MM.1S (cell line): ENCODE measurements around the gene ADAMTS15.

Source experiments
- DNase-seq: peaks from one replicate; pipeline ENCODE4 v3.0.0-alpha.2; 2015
- H2AFZ ChIP-seq: fragments of 300-600 bp; sonication (generic); 2 replicates; pipeline ENCODE4 v1.6.0; 2016; ENCODE audit warnings: antibody characterized with exemption, low read length
- H3F3A ChIP-seq: fragments of 300-600 bp; sonication (generic); 2 replicates; pipeline ENCODE4 v1.6.1; 2016; ENCODE audit warnings: mild to moderate bottlenecking, antibody characterized with exemption, low read length, moderate library complexity, mixed read lengths; ENCODE audit not compliant: insufficient read depth
- H3K27ac ChIP-seq: fragments of 300-600 bp; sonication (generic); 2 replicates; pipeline ENCODE4 v1.5.1; 2016; ENCODE audit warnings: mild to moderate bottlenecking, low read length
- H3K27me3 ChIP-seq: fragments of 300-600 bp; sonication (generic); replicated peaks from 2 replicates; pipeline ENCODE4 v1.6.0; 2016; ENCODE audit warnings: low read length; ENCODE audit not compliant: insufficient read depth
- H3K36me3 ChIP-seq: fragments of 300-600 bp; sonication (generic); replicated peaks from 2 replicates; pipeline ENCODE4 v1.6.1; 2016; ENCODE audit warnings: mild to moderate bottlenecking, low read length, mixed read lengths; ENCODE audit not compliant: insufficient read depth
- H3K4me1 ChIP-seq: fragments of 300-600 bp; sonication (generic); 2 replicates; pipeline ENCODE4 v1.6.1; 2016; ENCODE audit warnings: low read length, mixed read lengths
- H3K4me2 ChIP-seq: fragments of 300-600 bp; sonication (generic); 2 replicates; pipeline ENCODE4 v1.6.0; 2016; ENCODE audit warnings: low read depth, low read length
- H3K4me3 ChIP-seq: fragments of 300-600 bp; sonication (generic); 2 replicates; pipeline ENCODE4 v1.5.1; 2016; ENCODE audit warnings: low read length, mixed read lengths
- H3K79me2 ChIP-seq: fragments of 300-600 bp; sonication (generic); 2 replicates; pipeline ENCODE4 v1.6.1; 2016; ENCODE audit warnings: mixed run types, low read length, mixed read lengths
- H3K9ac ChIP-seq: fragments of 300-600 bp; sonication (generic); 2 replicates; pipeline ENCODE4 v1.6.1; 2016; ENCODE audit warnings: low read length, mixed read lengths
- H3K9me2 ChIP-seq: fragments of 300-600 bp; sonication (generic); replicated peaks from 2 replicates; pipeline ENCODE4 v1.6.1; 2016; ENCODE audit warnings: mild to moderate bottlenecking, low read length, mixed read lengths; ENCODE audit not compliant: insufficient read depth
- H3K9me3 ChIP-seq: fragments of 300-600 bp; sonication (generic); replicated peaks from 2 replicates; pipeline ENCODE4 v1.6.1; 2016; ENCODE audit warnings: mild to moderate bottlenecking, low read length, mixed read lengths; ENCODE audit not compliant: insufficient read depth
- H4K20me1 ChIP-seq: fragments of 300-600 bp; sonication (generic); 2 replicates; pipeline ENCODE4 v1.6.1; 2016; ENCODE audit warnings: mild to moderate bottlenecking, low read length, moderate library complexity, mixed read lengths; ENCODE audit not compliant: insufficient read depth
- EZH2 ChIP-seq: fragments of 300-600 bp; sonication (generic); optimal IDR thresholded peaks from 2 replicates; pipeline ENCODE3; 2017; ENCODE audit warnings: low read depth, mild to moderate bottlenecking, antibody characterized with exemption, low read length, mixed read lengths
- EZH2phosphoT487 ChIP-seq: fragments of 300-600 bp; sonication (generic); IDR thresholded peaks from 2 replicates; pipeline ENCODE4 v1.6.1; 2018; ENCODE audit warnings: antibody characterized with exemption, low read length
- TF ChIP-seq, protein P1 (sequence below): fragments of 300-600 bp; sonication (generic); IDR thresholded peaks from 2 replicates; pipeline ENCODE4 v1.5.1; 2016; ENCODE audit warnings: antibody characterized with exemption, low read length, mixed read lengths

ADAMTS15 gene

DNA sequence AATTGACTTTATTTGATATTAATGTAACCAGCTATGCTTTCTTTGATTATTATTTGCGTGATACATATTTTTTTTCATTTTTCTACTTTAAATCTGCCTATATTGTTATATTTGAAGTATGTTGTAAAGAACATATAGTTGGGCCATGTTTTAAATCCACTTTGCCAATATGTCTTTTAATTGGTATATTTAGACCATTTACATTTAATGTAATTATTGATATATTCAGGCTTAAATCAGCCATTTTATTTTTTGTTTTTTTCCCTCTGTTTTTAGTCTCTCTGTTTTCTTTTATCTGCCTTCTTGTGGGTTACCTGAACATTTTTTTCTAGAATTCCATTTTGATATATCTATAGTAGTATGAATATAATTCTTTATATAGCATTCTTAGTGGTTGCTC, 55.9 kb downstream of the ADAMTS15 start:
- no peaks in the 10 kb centered on the region for H3K9me3 ChIP-seq
- TF ChIP-seq, protein P1, sequence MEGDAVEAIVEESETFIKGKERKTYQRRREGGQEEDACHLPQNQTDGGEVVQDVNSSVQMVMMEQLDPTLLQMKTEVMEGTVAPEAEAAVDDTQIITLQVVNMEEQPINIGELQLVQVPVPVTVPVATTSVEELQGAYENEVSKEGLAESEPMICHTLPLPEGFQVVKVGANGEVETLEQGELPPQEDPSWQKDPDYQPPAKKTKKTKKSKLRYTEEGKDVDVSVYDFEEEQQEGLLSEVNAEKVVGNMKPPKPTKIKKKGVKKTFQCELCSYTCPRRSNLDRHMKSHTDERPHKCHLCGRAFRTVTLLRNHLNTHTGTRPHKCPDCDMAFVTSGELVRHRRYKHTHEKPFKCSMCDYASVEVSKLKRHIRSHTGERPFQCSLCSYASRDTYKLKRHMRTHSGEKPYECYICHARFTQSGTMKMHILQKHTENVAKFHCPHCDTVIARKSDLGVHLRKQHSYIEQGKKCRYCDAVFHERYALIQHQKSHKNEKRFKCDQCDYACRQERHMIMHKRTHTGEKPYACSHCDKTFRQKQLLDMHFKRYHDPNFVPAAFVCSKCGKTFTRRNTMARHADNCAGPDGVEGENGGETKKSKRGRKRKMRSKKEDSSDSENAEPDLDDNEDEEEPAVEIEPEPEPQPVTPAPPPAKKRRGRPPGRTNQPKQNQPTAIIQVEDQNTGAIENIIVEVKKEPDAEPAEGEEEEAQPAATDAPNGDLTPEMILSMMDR = no peak
- no peak for TF ChIP-seq EZH2
- H4K20me1 ChIP-seq = no peaks in the 10 kb centered on the region
- no peak for DNase-seq
- H3K27me3 ChIP-seq = no peaks in the 10 kb centered on the region
- no peaks in the 10 kb centered on the region for H3K36me3 ChIP-seq
- no peak overlapping the region for H2AFZ ChIP-seq
- no peaks in the 10 kb centered on the region for H3K79me2 ChIP-seq
- no peaks in the 10 kb centered on the region for H3K4me1 ChIP-seq
- no peak overlapping the region for H3K9ac ChIP-seq
- H3K27ac ChIP-seq = no peak overlapping the region
- H3K4me2 ChIP-seq = no peak overlapping the region
- no peaks in the 10 kb centered on the region for H3K9me2 ChIP-seq
- no peak overlapping the region for H3K4me3 ChIP-seq
- H3F3A ChIP-seq = no peaks in the 10 kb centered on the region

DNA sequence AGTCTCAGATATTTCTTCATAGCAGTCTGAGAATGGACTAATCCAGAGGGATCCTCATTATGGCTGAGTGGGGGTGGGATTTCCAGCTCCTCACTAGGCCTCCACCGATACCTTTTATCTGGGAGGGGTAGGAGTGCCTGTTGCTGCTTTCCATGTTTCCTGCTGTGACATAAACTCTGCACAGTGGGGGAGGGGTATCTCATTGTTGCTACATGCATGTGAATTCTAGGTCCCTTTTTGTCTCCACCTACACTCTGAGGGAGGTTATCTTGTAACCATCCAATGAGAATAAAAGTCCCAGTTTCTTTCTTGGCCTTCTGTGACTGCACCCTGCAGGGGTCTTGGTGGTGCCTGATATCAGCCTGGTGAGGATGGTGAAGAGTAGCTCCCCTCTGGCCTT, 60.5 kb downstream of the ADAMTS15 start:
- no peak overlapping the region for H3K4me2 ChIP-seq
- no peak overlapping the region for H2AFZ ChIP-seq
- DNase-seq = no peak
- H3K27ac ChIP-seq = no peak overlapping the region
- no peak overlapping the region for H3K4me3 ChIP-seq
- H3F3A ChIP-seq = no peaks in the 10 kb centered on the region
- H3K9me3 ChIP-seq = no peaks in the 10 kb centered on the region
- no peak overlapping the region for H3K9ac ChIP-seq
- TF ChIP-seq, protein P1 = no peak
- TF ChIP-seq EZH2 (no peak), EZH2phosphoT487 (no peak)
- H3K27me3 ChIP-seq = no peaks in the 10 kb centered on the region
- H3K79me2 ChIP-seq = no peaks in the 10 kb centered on the region
- no peaks in the 10 kb centered on the region for H3K36me3 ChIP-seq
- no peaks in the 10 kb centered on the region for H4K20me1 ChIP-seq
- H3K4me1 ChIP-seq = no peaks in the 10 kb centered on the region
- no peaks in the 10 kb centered on the region for H3K9me2 ChIP-seq

DNA sequence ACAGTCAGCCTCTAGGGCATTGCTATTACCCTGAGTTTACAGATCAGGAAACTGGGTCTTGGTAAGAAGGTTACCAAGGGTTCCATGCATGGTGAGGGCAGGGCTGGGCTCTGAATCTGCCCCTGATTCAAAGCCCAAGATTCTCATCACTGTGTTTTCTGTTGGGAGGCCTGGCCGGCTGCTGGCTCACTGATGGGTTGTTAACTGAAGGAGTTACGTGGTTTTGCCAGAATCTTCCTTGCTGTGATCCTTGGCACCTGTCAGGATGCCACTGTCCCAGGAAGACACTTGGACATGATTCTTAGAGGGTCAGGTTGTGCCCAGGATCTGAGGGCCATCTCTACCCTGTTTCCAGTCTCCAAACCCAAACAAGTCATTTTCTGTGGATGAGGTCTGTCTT, 61.5 kb downstream of the ADAMTS15 start:
- no peak overlapping the region for H3K27ac ChIP-seq

More for the DNA sequence above, 61.5 kb downstream of the ADAMTS15 start:
- H3K9ac ChIP-seq = no peak overlapping the region
- H2AFZ ChIP-seq = no peak overlapping the region
- no peaks in the 10 kb centered on the region for H3K4me1 ChIP-seq
- H3K4me2 ChIP-seq = no peak overlapping the region
- TF ChIP-seq EZH2 (no peak), EZH2phosphoT487 (no peak)
- TF ChIP-seq, protein P1 = no peak
- no peaks in the 10 kb centered on the region for H3K9me3 ChIP-seq
- no peaks in the 10 kb centered on the region for H3K27me3 ChIP-seq
- H3F3A ChIP-seq = no peaks in the 10 kb centered on the region
- no peaks in the 10 kb centered on the region for H3K36me3 ChIP-seq
- DNase-seq = no peak
- H3K9me2 ChIP-seq = no peaks in the 10 kb centered on the region
- H3K4me3 ChIP-seq = no peak overlapping the region
- H4K20me1 ChIP-seq = no peaks in the 10 kb centered on the region
- H3K79me2 ChIP-seq = no peaks in the 10 kb centered on the region
